Fibroblast of lung (primary cell): Measurements from ENCODE around the gene PPP1R7.

Experiments
- EZH2 ChIP-seq: IDR thresholded peaks from 2 replicates; pipeline ENCODE4 v1.5.1; 2012; ENCODE audit warnings: low read length, control low read depth, mild to moderate bottlenecking; ENCODE audit errors: missing control alignments
- TF ChIP-seq, protein P1 (sequence below), 2 donors: IDR thresholded peaks in 1 of 2; conservative IDR thresholded peaks in 1 of 2; 1 replicate in 1 of 2; 2 replicates in 1 of 2; pipeline ENCODE4 v1.5.1; 2011 to 2012; ENCODE audit warnings: low read length in 2 of 2, control low read depth in 1 of 2, inconsistent platforms in 1 of 2, low read depth in 1 of 2, mild to moderate bottlenecking in 1 of 2

DNA sequence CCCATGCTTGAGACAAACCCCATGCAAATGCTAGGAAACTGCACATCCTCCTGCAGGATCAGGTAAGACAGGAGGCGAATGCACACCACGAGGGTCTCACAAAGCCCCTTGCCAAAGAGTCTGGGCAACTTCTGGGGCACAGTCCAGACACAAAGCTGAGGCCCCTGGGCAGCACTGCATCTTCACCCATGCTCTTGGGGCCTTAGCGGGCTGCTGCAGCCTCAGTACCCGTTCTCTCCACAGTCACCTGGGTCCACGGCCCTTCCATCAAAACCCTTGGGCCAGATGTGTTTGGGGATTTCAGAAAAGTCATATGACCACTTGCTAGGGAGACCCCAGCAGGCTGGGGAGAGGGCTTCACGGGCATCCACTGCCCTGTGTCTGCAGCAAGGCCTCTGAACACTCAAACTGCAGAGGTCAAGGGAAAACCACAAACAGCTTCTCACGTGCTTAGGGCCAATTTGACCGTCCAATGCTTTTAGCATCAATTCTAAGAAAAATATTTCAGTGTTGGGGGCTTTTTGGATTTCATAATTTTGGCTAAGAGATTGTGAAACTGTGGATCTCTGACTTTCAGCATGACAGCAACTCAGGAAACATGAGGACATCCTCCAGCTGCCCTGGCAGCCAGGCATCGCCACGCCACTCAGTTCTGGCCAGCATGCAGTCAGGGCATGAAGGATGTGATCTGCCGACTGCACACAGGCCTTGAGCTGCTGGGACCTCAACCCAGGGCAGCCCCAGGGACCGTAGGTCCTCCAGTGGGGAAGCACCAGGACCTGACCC is 21.0 kb upstream of the PPP1R7 start:
- TF ChIP-seq, protein P1, sequence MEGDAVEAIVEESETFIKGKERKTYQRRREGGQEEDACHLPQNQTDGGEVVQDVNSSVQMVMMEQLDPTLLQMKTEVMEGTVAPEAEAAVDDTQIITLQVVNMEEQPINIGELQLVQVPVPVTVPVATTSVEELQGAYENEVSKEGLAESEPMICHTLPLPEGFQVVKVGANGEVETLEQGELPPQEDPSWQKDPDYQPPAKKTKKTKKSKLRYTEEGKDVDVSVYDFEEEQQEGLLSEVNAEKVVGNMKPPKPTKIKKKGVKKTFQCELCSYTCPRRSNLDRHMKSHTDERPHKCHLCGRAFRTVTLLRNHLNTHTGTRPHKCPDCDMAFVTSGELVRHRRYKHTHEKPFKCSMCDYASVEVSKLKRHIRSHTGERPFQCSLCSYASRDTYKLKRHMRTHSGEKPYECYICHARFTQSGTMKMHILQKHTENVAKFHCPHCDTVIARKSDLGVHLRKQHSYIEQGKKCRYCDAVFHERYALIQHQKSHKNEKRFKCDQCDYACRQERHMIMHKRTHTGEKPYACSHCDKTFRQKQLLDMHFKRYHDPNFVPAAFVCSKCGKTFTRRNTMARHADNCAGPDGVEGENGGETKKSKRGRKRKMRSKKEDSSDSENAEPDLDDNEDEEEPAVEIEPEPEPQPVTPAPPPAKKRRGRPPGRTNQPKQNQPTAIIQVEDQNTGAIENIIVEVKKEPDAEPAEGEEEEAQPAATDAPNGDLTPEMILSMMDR (conservative IDR thresholded peaks at IDR 0.05 in 1 of 2, IDR thresholded peaks at IDR 0.05 in 1 of 2; ENCODE audit: low read depth in 1 of 2, low read length in 2 of 2), result no peak
- TF ChIP-seq EZH2, result no peak
